ENCODE results near the gene MED9.

DNA sequence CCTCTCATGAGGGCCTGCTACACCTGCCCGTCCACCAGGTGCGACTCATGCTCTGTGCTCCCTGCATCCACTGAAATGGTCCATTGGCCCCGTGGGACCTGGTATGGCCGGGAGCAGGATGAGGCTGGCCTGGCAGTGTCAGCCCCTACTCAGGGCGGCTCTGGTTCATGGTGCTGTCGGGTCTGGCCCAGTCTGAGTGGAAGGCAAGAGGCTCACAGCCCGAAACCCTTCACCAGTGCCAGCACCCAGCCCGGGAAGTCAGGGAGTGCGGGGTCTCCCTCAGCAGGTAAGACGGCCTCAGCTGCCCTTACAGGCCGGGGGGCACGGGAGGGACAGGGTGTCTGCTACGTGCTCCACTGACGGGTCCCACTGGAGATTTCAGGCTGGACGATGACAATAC lies 59.9 kb downstream of the MED9 start:
- TF ChIP-seq EZH2 (IDR thresholded peaks at IDR 0.05; ENCODE audit: borderline replicate concordance, insufficient read depth, low read length, poor library complexity, severe bottlenecking): no peak
- TF ChIP-seq, protein P1, sequence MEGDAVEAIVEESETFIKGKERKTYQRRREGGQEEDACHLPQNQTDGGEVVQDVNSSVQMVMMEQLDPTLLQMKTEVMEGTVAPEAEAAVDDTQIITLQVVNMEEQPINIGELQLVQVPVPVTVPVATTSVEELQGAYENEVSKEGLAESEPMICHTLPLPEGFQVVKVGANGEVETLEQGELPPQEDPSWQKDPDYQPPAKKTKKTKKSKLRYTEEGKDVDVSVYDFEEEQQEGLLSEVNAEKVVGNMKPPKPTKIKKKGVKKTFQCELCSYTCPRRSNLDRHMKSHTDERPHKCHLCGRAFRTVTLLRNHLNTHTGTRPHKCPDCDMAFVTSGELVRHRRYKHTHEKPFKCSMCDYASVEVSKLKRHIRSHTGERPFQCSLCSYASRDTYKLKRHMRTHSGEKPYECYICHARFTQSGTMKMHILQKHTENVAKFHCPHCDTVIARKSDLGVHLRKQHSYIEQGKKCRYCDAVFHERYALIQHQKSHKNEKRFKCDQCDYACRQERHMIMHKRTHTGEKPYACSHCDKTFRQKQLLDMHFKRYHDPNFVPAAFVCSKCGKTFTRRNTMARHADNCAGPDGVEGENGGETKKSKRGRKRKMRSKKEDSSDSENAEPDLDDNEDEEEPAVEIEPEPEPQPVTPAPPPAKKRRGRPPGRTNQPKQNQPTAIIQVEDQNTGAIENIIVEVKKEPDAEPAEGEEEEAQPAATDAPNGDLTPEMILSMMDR (IDR thresholded peaks at IDR 0.05; ENCODE audit: poor library complexity, severe bottlenecking): no peak
- TF ChIP-seq MXI1 (conservative IDR thresholded peaks at IDR 0.05; ENCODE audit: poor library complexity, severe bottlenecking): no peak
- TF ChIP-seq POLR2AphosphoS5 (IDR thresholded peaks at IDR 0.05): no peak
- no peak for TF ChIP-seq SMC3 (conservative IDR thresholded peaks at IDR 0.05; ENCODE audit: poor library complexity)
- TF ChIP-seq, protein P2, sequence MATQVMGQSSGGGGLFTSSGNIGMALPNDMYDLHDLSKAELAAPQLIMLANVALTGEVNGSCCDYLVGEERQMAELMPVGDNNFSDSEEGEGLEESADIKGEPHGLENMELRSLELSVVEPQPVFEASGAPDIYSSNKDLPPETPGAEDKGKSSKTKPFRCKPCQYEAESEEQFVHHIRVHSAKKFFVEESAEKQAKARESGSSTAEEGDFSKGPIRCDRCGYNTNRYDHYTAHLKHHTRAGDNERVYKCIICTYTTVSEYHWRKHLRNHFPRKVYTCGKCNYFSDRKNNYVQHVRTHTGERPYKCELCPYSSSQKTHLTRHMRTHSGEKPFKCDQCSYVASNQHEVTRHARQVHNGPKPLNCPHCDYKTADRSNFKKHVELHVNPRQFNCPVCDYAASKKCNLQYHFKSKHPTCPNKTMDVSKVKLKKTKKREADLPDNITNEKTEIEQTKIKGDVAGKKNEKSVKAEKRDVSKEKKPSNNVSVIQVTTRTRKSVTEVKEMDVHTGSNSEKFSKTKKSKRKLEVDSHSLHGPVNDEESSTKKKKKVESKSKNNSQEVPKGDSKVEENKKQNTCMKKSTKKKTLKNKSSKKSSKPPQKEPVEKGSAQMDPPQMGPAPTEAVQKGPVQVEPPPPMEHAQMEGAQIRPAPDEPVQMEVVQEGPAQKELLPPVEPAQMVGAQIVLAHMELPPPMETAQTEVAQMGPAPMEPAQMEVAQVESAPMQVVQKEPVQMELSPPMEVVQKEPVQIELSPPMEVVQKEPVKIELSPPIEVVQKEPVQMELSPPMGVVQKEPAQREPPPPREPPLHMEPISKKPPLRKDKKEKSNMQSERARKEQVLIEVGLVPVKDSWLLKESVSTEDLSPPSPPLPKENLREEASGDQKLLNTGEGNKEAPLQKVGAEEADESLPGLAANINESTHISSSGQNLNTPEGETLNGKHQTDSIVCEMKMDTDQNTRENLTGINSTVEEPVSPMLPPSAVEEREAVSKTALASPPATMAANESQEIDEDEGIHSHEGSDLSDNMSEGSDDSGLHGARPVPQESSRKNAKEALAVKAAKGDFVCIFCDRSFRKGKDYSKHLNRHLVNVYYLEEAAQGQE (IDR thresholded peaks at IDR 0.05; ENCODE audit: borderline replicate concordance): no peak
- TF ChIP-seq TAF1 (IDR thresholded peaks at IDR 0.05; ENCODE audit: low read depth): no peak

Measured in neural cell (in vitro differentiated cells).